ENCODE results near the gene VCL. TPM values are rescaled to one million over a fixed set of nuclear protein-coding genes. Genes with fewer than 3 reads are reported as not detected.

VCL gene
- total and polyA plus RNA-seq, 9 of the 15 experiments (the other 6 are each of a cell fraction or from before 2014, with no cell fraction given): 29.8 to 186 (median 76.4) TPM

DNA sequence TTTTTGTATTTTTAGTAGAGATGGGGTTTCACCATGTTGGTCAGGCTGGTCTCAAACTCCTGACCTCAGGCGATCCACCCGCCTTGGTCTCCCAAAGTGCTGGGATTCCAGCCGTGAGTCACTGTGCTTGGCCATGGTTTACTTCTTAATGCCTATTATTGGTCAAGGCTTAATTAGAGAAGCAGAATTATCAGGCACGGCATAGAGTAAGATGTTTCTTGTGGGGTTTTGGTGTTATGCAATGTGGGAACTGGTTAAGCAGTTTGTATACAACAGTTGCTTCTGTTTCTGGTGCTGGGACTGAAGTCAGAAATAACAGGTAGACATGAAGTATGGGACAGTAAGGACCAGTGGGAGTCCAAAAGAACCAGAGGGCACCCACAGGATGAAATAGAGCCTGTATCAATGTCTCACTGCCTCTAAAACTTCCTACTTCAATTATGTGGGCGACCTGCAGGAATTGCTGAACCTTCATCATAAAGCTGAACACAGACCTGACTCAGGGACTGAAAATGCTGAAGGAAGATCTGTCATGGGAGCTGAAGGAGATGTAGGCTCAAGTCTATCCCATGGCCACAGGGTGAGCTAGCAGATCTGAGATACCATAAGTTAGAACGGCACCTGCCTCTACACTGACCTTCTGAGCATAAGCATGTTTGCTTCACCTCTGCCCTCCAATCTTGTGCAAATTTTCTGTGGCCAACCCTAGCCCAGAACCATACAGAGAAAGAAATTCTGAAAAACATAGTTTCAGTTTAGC lies 38.3 kb upstream of the VCL start (continued):
- TF ChIP-seq, protein P1, sequence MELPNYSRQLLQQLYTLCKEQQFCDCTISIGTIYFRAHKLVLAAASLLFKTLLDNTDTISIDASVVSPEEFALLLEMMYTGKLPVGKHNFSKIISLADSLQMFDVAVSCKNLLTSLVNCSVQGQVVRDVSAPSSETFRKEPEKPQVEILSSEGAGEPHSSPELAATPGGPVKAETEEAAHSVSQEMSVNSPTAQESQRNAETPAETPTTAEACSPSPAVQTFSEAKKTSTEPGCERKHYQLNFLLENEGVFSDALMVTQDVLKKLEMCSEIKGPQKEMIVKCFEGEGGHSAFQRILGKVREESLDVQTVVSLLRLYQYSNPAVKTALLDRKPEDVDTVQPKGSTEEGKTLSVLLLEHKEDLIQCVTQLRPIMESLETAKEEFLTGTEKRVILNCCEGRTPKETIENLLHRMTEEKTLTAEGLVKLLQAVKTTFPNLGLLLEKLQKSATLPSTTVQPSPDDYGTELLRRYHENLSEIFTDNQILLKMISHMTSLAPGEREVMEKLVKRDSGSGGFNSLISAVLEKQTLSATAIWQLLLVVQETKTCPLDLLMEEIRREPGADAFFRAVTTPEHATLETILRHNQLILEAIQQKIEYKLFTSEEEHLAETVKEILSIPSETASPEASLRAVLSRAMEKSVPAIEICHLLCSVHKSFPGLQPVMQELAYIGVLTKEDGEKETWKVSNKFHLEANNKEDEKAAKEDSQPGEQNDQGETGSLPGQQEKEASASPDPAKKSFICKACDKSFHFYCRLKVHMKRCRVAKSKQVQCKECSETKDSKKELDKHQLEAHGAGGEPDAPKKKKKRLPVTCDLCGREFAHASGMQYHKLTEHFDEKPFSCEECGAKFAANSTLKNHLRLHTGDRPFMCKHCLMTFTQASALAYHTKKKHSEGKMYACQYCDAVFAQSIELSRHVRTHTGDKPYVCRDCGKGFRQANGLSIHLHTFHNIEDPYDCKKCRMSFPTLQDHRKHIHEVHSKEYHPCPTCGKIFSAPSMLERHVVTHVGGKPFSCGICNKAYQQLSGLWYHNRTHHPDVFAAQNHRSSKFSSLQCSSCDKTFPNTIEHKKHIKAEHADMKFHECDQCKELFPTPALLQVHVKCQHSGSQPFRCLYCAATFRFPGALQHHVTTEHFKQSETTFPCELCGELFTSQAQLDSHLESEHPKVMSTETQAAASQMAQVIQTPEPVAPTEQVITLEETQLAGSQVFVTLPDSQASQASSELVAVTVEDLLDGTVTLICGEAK (IDR thresholded peaks at IDR 0.05): no peak
- TF ChIP-seq, protein P1 (CRISPR knock-in tag; IDR thresholded peaks at IDR 0.05): no peak
- no peak for TF ChIP-seq SLC30A9 (CRISPR knock-in tag; IDR thresholded peaks at IDR 0.05)
- TF ChIP-seq, protein P2, sequence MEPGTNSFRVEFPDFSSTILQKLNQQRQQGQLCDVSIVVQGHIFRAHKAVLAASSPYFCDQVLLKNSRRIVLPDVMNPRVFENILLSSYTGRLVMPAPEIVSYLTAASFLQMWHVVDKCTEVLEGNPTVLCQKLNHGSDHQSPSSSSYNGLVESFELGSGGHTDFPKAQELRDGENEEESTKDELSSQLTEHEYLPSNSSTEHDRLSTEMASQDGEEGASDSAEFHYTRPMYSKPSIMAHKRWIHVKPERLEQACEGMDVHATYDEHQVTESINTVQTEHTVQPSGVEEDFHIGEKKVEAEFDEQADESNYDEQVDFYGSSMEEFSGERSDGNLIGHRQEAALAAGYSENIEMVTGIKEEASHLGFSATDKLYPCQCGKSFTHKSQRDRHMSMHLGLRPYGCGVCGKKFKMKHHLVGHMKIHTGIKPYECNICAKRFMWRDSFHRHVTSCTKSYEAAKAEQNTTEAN (CRISPR knock-in tag; IDR thresholded peaks at IDR 0.05): 0 out of 2 replicates have a peak, but pooled peaks have one; percentile 28
- no peak for TF ChIP-seq CEBPG (CRISPR knock-in tag; IDR thresholded peaks at IDR 0.05)
- TF ChIP-seq CEBPG (tag; conservative IDR thresholded peaks at IDR 0.05 in 1 of 2, IDR thresholded peaks at IDR 0.05 in 1 of 2): peak in 1 of 2 experiments; percentile 19; a peak in 1 of 4 replicates
- no peak for TF ChIP-seq SMARCA5 (IDR thresholded peaks at IDR 0.05)
- TF ChIP-seq NR2C1 (IDR thresholded peaks at IDR 0.05): no peak
- TF ChIP-seq NR2C1 (tag; IDR thresholded peaks at IDR 0.05): peak; percentile 17; the same call in 1 of the 2 replicates
- TF ChIP-seq MEIS2 (IDR thresholded peaks at IDR 0.05; ENCODE audit: partially characterized antibody): peak; percentile 4
- TF ChIP-seq RBFOX2 (IDR thresholded peaks at IDR 0.05; ENCODE audit: low read depth, low read length): no peak
- no peak for TF ChIP-seq CBX3 (IDR thresholded peaks at IDR 0.05; ENCODE audit: borderline replicate concordance in 1 of 2, low read length in 2 of 2)
- TF ChIP-seq GATA2 (CRISPR knock-in tag; IDR thresholded peaks at IDR 0.05): 0 out of 2 replicates have a peak, but pooled peaks have one; percentile 8
- TF ChIP-seq TRIM24 (IDR thresholded peaks at IDR 0.05): no peak
- TF ChIP-seq ZNF197 (CRISPR knock-in tag; IDR thresholded peaks at IDR 0.05; ENCODE audit: low read depth): no peak
- no peak for TF ChIP-seq ARHGAP35 (IDR thresholded peaks at IDR 0.05; ENCODE audit: partially characterized antibody)
- no peak for TF ChIP-seq SRSF7 (optimal IDR thresholded peaks at IDR 0.05; ENCODE audit: low read depth, low read length)

Data from K562 (cell line).